HT-29 (cell line): Measurements from ENCODE around the gene LGALS7. TPM values are rescaled to one million over a fixed set of nuclear protein-coding genes. Genes with fewer than 3 reads are reported as not detected.
"Not testable (repeated sequence)": the region's sequence is repeated elsewhere in the genome, so short reads cannot be mapped to it uniquely, and the experiment has no call there.

Experiments
- DNase-seq: peaks from one replicate; pipeline ENCODE4 v3.0.0-alpha.2; 2015; ENCODE audit warnings: low spot score
- total RNA-seq: library from RNA; depleted of rRNA; stranded (reverse); fragments of >200 nt; shearing (Covaris generic); gene quantifications from 2 replicates; pipeline ENCODE4 v1.2.3, GENCODE V29; 2014

Gene LGALS7
- total RNA-seq, 1 experiment from 2014 or later: 1.5 TPM

GRCh38 chr19:38774181-38774950, 1.0 kb upstream of the LGALS7 start:
- DNase-seq: no peak

DNA sequence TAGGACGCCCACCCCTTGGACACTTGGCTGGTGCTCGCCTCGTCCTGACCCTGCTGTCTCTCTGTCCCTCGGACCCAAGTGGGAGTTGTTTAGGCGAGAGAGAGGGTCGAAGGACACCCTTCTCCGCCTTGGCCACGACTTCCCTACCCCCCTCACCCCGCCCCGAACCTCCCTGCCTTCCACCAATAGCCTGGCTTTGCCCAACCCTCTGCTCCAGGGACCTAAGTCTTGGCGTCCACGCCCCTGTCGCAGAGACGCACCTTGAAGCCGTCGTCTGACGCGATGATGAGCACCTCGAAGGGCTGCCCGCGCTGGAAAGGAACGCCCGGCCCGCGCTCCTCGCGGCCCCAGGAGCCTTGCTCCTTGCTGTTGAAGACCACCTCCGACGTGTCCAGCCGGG, 1.7 kb downstream of the LGALS7 start:
- DNase-seq: not testable (repeated sequence)

DNA sequence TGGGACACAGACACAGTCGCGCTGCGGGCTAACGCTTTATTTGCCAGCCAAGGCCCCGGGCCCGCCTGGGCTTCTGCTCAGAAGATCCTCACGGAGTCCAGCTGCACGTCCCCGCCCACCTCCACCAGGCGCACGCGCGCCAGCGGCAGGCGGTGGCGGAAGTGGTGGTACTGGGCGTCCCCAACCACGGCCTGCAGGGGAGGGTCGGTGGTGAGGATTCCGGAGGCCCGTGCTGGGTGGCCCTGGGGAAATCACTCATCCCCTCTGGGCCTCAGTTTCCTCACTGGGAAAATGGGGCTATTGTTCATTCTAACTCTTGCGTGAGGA, 2.4 kb downstream of the LGALS7 start:
- DNase-seq: not testable (repeated sequence)

DNA sequence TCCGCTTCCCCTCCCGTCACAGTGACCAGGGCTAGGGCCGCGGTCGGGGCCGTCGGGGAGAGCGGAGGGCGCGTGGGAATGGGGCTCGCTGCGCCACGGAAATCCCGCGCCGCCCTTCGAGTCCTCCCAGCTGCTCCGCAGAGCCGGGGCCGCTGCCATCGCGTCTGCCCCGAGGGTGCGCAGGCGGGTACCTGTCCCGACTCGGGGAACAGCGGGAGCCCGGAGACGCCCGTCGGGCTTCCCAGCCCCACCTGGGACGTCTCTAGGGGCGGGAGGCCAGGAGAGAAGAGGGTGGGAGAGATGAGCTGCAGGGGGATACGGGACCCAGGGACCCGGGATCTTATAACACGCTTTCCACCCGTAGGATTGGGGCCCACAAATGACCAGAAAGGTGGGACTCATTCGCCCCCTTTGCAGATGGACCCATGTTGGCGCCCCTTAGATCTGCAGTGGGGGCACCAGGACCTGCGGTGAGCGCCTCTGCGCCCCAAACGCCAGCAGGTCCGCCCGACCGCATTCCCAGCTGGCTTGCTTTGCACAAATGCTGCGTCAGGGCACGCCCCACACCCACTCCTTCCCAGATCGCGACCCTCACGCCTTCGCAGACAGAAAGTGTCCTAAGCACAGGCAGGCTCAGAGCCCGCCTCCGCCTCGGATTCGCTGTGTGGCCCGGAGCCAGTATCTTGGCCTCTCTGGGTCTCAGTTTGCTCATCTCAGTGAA, 2.9 kb downstream of the LGALS7 start:
- not testable (repeated sequence) for DNase-seq

GRCh38 chr19:38769635-38770211, 3.6 kb downstream of the LGALS7 start:
- peak; percentile 92 for DNase-seq

GRCh38 chr19:38766276-38767047, 6.9 kb downstream of the LGALS7 start:
- no peak for DNase-seq

- DNase-seq: no peak
Measured at GRCh38 chr19:38765214-38765613, 8.1 kb downstream of the LGALS7 start.

DNA sequence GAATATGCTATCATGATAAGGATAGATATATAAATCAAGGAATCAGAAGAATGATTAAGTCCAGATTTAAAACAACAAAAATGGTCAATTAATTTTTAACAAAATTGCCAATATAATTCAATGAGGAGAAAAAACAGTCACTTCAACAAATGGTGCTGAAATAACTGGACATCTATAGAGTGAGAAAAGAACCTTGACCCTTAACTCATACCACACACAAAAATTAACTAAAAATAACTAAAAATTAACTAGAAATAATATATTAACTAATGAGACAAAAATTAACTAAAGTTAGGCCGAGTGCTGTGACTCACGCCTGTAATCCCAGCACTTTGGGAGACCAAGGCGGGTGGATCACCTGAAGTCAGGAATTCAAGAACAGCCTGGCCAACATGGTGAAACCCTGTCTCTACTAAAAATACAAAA, 9.5 kb downstream of the LGALS7 start:
- no peak for DNase-seq

DNA sequence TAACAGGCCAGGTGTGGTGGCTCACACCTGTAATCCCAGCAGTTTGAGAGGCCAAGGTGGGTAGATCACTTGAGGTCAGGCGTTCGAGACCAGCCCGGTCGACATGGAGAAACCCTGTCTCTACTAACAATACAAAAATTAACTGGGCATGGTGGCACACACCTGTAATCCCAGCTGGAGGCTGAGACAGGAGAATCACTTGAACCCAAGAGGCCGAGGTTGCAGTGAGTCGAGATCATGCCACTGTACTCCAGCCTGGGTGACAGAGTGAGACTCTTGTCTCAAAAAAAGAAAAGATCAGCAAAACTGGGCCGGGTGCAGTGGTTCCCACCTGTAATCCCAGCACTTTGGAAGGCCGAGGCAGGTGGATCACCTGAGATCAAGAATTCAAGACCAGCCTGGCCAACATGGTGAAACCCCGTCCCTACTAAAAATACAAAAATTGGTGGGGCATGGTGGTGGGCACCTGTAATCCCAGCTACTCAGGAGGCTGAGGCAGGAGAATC, 11.4 kb downstream of the LGALS7 start:
- not testable (repeated sequence) for DNase-seq

DNA sequence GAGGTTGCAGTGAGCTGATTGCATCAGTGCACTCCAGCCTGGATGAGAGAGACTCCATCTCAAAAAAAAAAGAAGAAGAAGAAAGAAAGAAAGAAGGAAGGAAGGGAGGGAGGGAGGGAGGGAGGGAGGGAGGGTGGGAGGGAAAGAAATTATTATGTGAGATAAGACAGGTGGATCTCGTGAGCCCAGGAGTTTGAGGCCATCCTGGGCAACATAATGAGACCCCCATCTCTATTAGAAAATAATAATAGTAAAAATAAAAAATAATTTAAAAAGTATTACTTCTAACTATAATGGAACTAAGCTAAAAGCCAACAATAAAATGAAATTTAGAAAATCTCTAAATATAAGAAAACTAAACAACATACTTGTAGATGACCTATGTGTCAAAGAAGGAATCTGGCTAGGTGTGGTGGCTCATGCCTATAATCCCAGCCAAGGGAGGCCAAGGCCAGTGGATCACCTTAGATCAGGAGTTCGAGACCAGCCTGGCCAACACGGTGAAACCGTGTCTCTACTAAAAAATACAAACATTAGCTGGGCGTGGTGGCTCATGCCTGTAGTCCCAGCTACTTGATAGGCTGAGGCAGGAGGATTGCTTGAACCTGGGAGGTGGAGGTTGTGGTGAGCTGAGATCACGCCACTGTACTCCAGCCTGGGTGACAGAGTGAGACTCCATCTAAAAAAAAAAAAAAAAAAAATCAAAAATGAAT, 12.4 kb downstream of the LGALS7 start:
- DNase-seq: not testable (repeated sequence)

GRCh38 chr19:38759590-38760003, 13.7 kb downstream of the LGALS7 start:
- DNase-seq: peak; percentile 77

GRCh38 chr19:38754196-38754595, 19.1 kb downstream of the LGALS7 start:
- DNase-seq: not testable (repeated sequence)

DNA sequence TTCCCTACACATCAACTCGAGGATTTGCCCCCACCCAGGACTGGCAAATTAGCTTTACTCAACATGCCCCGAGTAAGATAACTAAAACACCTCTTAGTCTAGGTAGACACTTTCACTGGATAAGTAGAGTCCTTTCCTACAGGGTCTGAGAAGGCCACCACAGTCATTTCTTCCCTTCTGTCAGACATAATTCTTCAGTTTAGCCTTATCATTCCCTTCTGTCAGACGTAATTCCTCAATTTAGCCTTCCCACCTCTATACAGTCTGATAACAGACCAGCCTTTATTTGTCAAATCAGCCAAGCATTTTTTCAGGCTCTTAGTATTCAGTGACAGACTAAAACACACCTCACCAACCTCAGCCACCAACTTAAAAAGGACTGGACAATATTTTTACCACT, 19.5 kb downstream of the LGALS7 start:
- DNase-seq: not testable (repeated sequence)

DNA sequence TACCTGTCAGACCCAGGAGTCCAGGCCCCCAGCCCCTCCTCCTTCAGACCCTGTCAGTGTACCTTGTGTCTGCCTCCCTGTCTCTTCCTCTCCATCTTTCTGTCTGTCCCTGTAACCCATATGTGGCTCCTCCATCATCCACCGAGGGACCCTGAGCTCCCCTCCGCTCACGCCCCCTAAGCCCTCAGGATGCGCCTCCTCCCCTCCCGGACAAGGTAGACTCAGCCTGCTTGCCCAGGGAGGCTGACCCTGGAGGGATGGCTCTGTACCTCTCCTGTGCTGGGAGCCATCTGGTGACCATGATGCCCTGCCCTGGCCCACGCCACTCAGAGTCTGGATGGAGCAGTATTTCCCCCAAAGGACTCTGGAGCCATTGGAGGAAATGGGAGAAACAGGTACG, 28.0 kb downstream of the LGALS7 start:
- no peak for DNase-seq

GRCh38 chr19:38744874-38745273, 28.4 kb downstream of the LGALS7 start:
- no peak for DNase-seq

GRCh38 chr19:38744298-38744681, 29.0 kb downstream of the LGALS7 start, which contains the start of gene CAPN12:
TSS of gene CAPN12 (minus strand) at chr19:38744474. CDS start at chr19:38744165, 309 bp downstream.
- no peak for DNase-seq

DNA sequence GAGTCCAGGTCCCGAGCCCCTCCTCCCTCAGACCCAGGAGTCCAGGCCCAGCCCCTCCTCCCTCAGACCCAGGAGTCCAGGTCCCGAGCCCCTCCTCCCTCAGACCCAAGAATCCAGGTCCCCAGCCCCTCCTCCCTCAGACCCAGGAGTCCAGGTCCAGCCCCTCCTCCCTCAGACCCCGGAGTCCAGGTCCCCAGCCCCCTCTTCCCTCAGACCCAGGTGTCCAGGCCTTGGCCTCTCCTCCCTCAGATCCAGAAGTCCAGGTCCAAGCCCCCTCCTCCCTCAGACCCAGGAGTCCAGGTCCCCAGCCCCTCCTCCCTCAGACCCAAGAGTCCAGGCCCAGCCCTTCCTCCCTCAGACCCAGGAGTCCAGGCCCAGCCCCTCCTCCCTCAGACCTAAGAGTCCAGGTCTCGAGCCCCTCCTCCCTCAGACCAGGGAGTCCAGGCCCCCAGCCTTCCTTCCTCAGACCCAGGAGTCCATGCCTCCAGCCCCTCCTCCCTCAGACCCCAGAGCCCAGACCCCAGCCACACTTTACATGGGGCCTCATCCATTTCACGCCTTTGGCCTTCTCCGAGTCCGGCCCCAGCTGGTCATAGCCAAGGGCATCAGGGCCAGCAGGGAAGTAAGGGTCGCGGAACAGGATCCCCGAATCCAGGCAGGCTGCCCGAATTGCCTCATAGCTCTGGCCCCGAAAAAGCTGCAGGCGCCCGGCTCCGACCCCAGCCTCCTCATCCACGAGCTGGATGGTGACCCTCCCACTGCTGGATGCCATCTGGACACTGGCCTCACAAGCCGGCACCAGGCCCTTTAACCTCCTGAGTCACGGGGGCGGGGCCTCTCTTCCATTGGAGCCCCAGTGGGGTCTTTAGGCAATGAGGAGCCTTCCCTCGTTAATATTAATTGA, 29.7 kb downstream of the LGALS7 start:
- DNase-seq: no peak

- DNase-seq: no peak
Measured at GRCh38 chr19:38742906-38743305, 30.4 kb downstream of the LGALS7 start.

DNA sequence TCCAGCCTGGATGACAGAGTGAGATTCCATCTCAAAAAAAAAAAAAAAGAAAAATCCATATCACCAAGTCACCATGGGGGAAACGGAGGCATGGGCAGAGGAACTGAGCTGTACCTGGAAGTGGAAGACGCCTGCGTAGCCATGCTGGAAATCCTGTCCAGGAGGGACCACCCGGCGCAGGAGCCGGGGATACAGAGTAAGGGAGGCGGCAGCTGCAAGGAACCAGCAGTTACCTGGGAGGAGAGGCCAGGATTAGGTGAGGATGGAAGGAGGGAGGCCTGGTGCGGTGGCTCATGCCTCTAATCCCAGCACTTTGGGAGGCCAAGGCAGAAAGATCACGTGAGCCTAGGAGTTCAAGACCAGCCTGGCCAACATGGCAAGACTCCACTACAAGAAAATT, 31.0 kb downstream of the LGALS7 start:
- DNase-seq: no peak

GRCh38 chr19:38741670-38742069, 31.6 kb downstream of the LGALS7 start:
- DNase-seq: no peak
